ENCODE measurements around the gene MYO3A.
"Not testable (repeated sequence)": the region's sequence is repeated elsewhere in the genome, so short reads cannot be mapped to it uniquely, and the experiment has no call there.

MYO3A gene

GRCh38 chr10:26081459-26081858 lies 147.4 kb downstream of the MYO3A start:
- DNase-seq (ENCODE audit: low read depth, low spot score): no peak
- Histone ChIP-seq H3K4me3 (ENCODE audit: insufficient read length, low read depth) (no peak overlapping the region), H3K9ac (ENCODE audit: insufficient read length, low read depth) (no peak overlapping the region), H3K27me3 (ENCODE audit: insufficient read depth, insufficient read length) (no peaks in the 10 kb centered on the region), H3K4me1 (ENCODE audit: insufficient read depth, insufficient read length) (peaks cover 4% of the 10 kb centered on the region), H3K36me3 (ENCODE audit: insufficient read depth, insufficient read length, low read length) (no peaks in the 10 kb centered on the region), H3K9me3 (ENCODE audit: insufficient read depth, low read length) (no peaks in the 10 kb centered on the region)
- no peak for TF ChIP-seq ZNF274 (IDR thresholded peaks at IDR 0.05; ENCODE audit: low read depth, low read length)
- TF ChIP-seq YY1 (IDR thresholded peaks at IDR 0.05; ENCODE audit: insufficient read depth, insufficient read length): no peak
- no peak for TF ChIP-seq SUZ12 (IDR thresholded peaks at IDR 0.05; ENCODE audit: extremely low read depth, insufficient read depth, insufficient read length)

GRCh38 chr10:26085549-26085948 lies 151.5 kb downstream of the MYO3A start:
- TF ChIP-seq YY1 (IDR thresholded peaks at IDR 0.05; ENCODE audit: insufficient read depth, insufficient read length): no peak
- no peak for TF ChIP-seq ZNF274 (IDR thresholded peaks at IDR 0.05; ENCODE audit: low read depth, low read length)
- TF ChIP-seq SUZ12 (IDR thresholded peaks at IDR 0.05; ENCODE audit: extremely low read depth, insufficient read depth, insufficient read length): no peak
- no peaks in the 10 kb centered on the region for H3K27me3 ChIP-seq (ENCODE audit: insufficient read depth, insufficient read length)
- no peaks in the 10 kb centered on the region for H3K36me3 ChIP-seq (ENCODE audit: insufficient read depth, insufficient read length, low read length)
- no peak overlapping the region for H3K4me3 ChIP-seq (ENCODE audit: insufficient read length, low read depth)
- no peaks in the 10 kb centered on the region for H3K9me3 ChIP-seq (ENCODE audit: insufficient read depth, low read length)
- H3K9ac ChIP-seq (ENCODE audit: insufficient read length, low read depth): no peak overlapping the region
- peaks cover 4% of the 10 kb centered on the region for H3K4me1 ChIP-seq (ENCODE audit: insufficient read depth, insufficient read length)
- DNase-seq (ENCODE audit: low read depth, low spot score): no peak

GRCh38 chr10:26087666-26088065 lies 153.6 kb downstream of the MYO3A start:
- TF ChIP-seq ZNF274 (IDR thresholded peaks at IDR 0.05; ENCODE audit: low read depth, low read length) (no peak), YY1 (IDR thresholded peaks at IDR 0.05; ENCODE audit: insufficient read depth, insufficient read length) (no peak), SUZ12 (IDR thresholded peaks at IDR 0.05; ENCODE audit: extremely low read depth, insufficient read depth, insufficient read length) (no peak)
- Histone ChIP-seq H3K9me3 (ENCODE audit: insufficient read depth, low read length) (no peaks in the 10 kb centered on the region), H3K4me3 (ENCODE audit: insufficient read length, low read depth) (no peak overlapping the region), H3K9ac (ENCODE audit: insufficient read length, low read depth) (no peak overlapping the region), H3K4me1 (ENCODE audit: insufficient read depth, insufficient read length) (no peaks in the 10 kb centered on the region), H3K36me3 (ENCODE audit: insufficient read depth, insufficient read length, low read length) (no peaks in the 10 kb centered on the region), H3K27me3 (ENCODE audit: insufficient read depth, insufficient read length) (no peaks in the 10 kb centered on the region)
- no peak for DNase-seq (ENCODE audit: low read depth, low spot score)

GRCh38 chr10:26090026-26090425 lies 156.0 kb downstream of the MYO3A start:
- no peak overlapping the region for H3K9ac ChIP-seq (ENCODE audit: insufficient read length, low read depth)
- TF ChIP-seq ZNF274 (IDR thresholded peaks at IDR 0.05; ENCODE audit: low read depth, low read length) (no peak), SUZ12 (IDR thresholded peaks at IDR 0.05; ENCODE audit: extremely low read depth, insufficient read depth, insufficient read length) (no peak), YY1 (IDR thresholded peaks at IDR 0.05; ENCODE audit: insufficient read depth, insufficient read length) (no peak)
- no peak overlapping the region for H3K4me3 ChIP-seq (ENCODE audit: insufficient read length, low read depth)
- no peak for DNase-seq (ENCODE audit: low read depth, low spot score)
- no peaks in the 10 kb centered on the region for H3K36me3 ChIP-seq (ENCODE audit: insufficient read depth, insufficient read length, low read length)
- no peaks in the 10 kb centered on the region for H3K9me3 ChIP-seq (ENCODE audit: insufficient read depth, low read length)
- H3K4me1 ChIP-seq (ENCODE audit: insufficient read depth, insufficient read length): no peaks in the 10 kb centered on the region
- H3K27me3 ChIP-seq (ENCODE audit: insufficient read depth, insufficient read length): no peaks in the 10 kb centered on the region

GRCh38 chr10:26090762-26091161 lies 156.7 kb downstream of the MYO3A start:
- no peaks in the 10 kb centered on the region for H3K27me3 ChIP-seq (ENCODE audit: insufficient read depth, insufficient read length)
- TF ChIP-seq YY1 (IDR thresholded peaks at IDR 0.05; ENCODE audit: insufficient read depth, insufficient read length) (no peak), SUZ12 (IDR thresholded peaks at IDR 0.05; ENCODE audit: extremely low read depth, insufficient read depth, insufficient read length) (no peak), ZNF274 (IDR thresholded peaks at IDR 0.05; ENCODE audit: low read depth, low read length) (no peak)
- no peak for DNase-seq (ENCODE audit: low read depth, low spot score)

GRCh38 chr10:26093229-26093628 lies 159.2 kb downstream of the MYO3A start:
- no peak for DNase-seq (ENCODE audit: low read depth, low spot score)
- no peaks in the 10 kb centered on the region for H3K36me3 ChIP-seq (ENCODE audit: insufficient read depth, insufficient read length, low read length)
- TF ChIP-seq YY1 (IDR thresholded peaks at IDR 0.05; ENCODE audit: insufficient read depth, insufficient read length) (no peak), SUZ12 (IDR thresholded peaks at IDR 0.05; ENCODE audit: extremely low read depth, insufficient read depth, insufficient read length) (no peak), ZNF274 (IDR thresholded peaks at IDR 0.05; ENCODE audit: low read depth, low read length) (no peak)
- no peaks in the 10 kb centered on the region for H3K9me3 ChIP-seq (ENCODE audit: insufficient read depth, low read length)
- no peak overlapping the region for H3K4me3 ChIP-seq (ENCODE audit: insufficient read length, low read depth)
- H3K4me1 ChIP-seq (ENCODE audit: insufficient read depth, insufficient read length): no peaks in the 10 kb centered on the region
- H3K27me3 ChIP-seq (ENCODE audit: insufficient read depth, insufficient read length): no peaks in the 10 kb centered on the region
- H3K9ac ChIP-seq (ENCODE audit: insufficient read length, low read depth): no peak overlapping the region

More at GRCh38 chr10:26090762-26091161, 156.7 kb downstream of the MYO3A start:
- no peak overlapping the region for H3K9ac ChIP-seq (ENCODE audit: insufficient read length, low read depth)
- H3K4me1 ChIP-seq (ENCODE audit: insufficient read depth, insufficient read length): no peaks in the 10 kb centered on the region
- no peaks in the 10 kb centered on the region for H3K9me3 ChIP-seq (ENCODE audit: insufficient read depth, low read length)
- H3K36me3 ChIP-seq (ENCODE audit: insufficient read depth, insufficient read length, low read length): no peaks in the 10 kb centered on the region
- no peak overlapping the region for H3K4me3 ChIP-seq (ENCODE audit: insufficient read length, low read depth)

GRCh38 chr10:26095781-26096180 lies 161.8 kb downstream of the MYO3A start:
- DNase-seq (ENCODE audit: low read depth, low spot score): no peak
- Histone ChIP-seq H3K9me3 (ENCODE audit: insufficient read depth, low read length) (no peaks in the 10 kb centered on the region), H3K4me1 (ENCODE audit: insufficient read depth, insufficient read length) (no peaks in the 10 kb centered on the region), H3K4me3 (ENCODE audit: insufficient read length, low read depth) (no peak overlapping the region), H3K27me3 (ENCODE audit: insufficient read depth, insufficient read length) (no peaks in the 10 kb centered on the region), H3K9ac (ENCODE audit: insufficient read length, low read depth) (no peak overlapping the region), H3K36me3 (ENCODE audit: insufficient read depth, insufficient read length, low read length) (no peaks in the 10 kb centered on the region)
- TF ChIP-seq SUZ12 (IDR thresholded peaks at IDR 0.05; ENCODE audit: extremely low read depth, insufficient read depth, insufficient read length): no peak

- H3K9ac ChIP-seq (ENCODE audit: insufficient read length, low read depth); H3K27me3 ChIP-seq (ENCODE audit: insufficient read depth, insufficient read length); H3K4me3 ChIP-seq (ENCODE audit: insufficient read length, low read depth); H3K4me1 ChIP-seq (ENCODE audit: insufficient read depth, insufficient read length); DNase-seq (ENCODE audit: low read depth, low spot score); H3K9me3 ChIP-seq (ENCODE audit: insufficient read depth, low read length); H3K36me3 ChIP-seq (ENCODE audit: insufficient read depth, insufficient read length, low read length): not testable (repeated sequence)
Measured at GRCh38 chr10:26097549-26097948, 163.5 kb downstream of the MYO3A start.

Data from NT2/D1 (cell line).